HepG2 (cell line): Measurements from ENCODE around the gene WDR43. TPM values are rescaled to one million over a fixed set of nuclear protein-coding genes. Genes with fewer than 3 reads are reported as not detected.

Source experiments
- CBX2 ChIP-seq, 2 experiments: fragments of 200-600 bp in 1 of 2; sonication (generic); formaldehyde crosslinking in 1 of 2; IDR thresholded peaks; 2 replicates each; pipeline versions ENCODE4 v1.7.0 to v1.8.1; 2018 to 2022; ENCODE audit warnings: low read depth in 2 of 2, low read length in 1 of 2, mild to moderate bottlenecking in 1 of 2, missing genetic modification reagents in 1 of 2
- HOXA9 ChIP-seq: sonication (generic); formaldehyde crosslinking; IDR thresholded peaks from 2 replicates; pipeline ENCODE4 v1.8.1; 2022; ENCODE audit warnings: missing genetic modification reagents, mild to moderate bottlenecking, moderate library complexity, borderline replicate concordance
- JDP2 ChIP-seq: sonication (generic); formaldehyde crosslinking; IDR thresholded peaks from 2 replicates; pipeline ENCODE4 v1.8.1; 2022; ENCODE audit warnings: missing genetic modification reagents, borderline replicate concordance
- MAF1 ChIP-seq: sonication (generic); formaldehyde crosslinking; IDR thresholded peaks from 2 replicates; pipeline ENCODE4 v1.5.0; 2020; ENCODE audit warnings: missing genetic modification reagents, borderline replicate concordance
- MBNL3 ChIP-seq: fragments of 250-450 bp; sonication (Bioruptor Pico); conservative IDR thresholded peaks from 2 replicates; pipeline ENCODE4 v1.8.0; 2022; ENCODE audit warnings: mild to moderate bottlenecking, inconsistent platforms
- MYNN ChIP-seq: sonication (generic); formaldehyde crosslinking; IDR thresholded peaks from 2 replicates; pipeline ENCODE4 v1.4.0; 2020; ENCODE audit warnings: mild to moderate bottlenecking, low read depth, missing genetic modification reagents
- MZF1 ChIP-seq: sonication (generic); formaldehyde crosslinking; IDR thresholded peaks from 2 replicates; pipeline ENCODE4 v1.8.1; 2023; ENCODE audit warnings: mild to moderate bottlenecking, missing genetic modification reagents, borderline replicate concordance
- NFE2L2 ChIP-seq: fragments of 150-350 bp; IDR thresholded peaks from 2 replicates; pipeline ENCODE4 v1.6.1; 2014; ENCODE audit warnings: low read length
- PAF1 ChIP-seq: IDR thresholded peaks from 2 replicates; pipeline ENCODE4 v1.6.1; 2016; ENCODE audit warnings: missing genetic modification reagents, missing compliant biosample characterization
- RELA ChIP-seq: sonication (generic); formaldehyde crosslinking; IDR thresholded peaks from 2 replicates; pipeline ENCODE4 v1.4.0; 2020; ENCODE audit warnings: missing genetic modification reagents
- RFXAP ChIP-seq: sonication (generic); formaldehyde crosslinking; IDR thresholded peaks from 2 replicates; pipeline ENCODE4 v1.4.0; 2020; ENCODE audit warnings: missing genetic modification reagents, borderline replicate concordance
- SALL2 ChIP-seq: sonication (generic); formaldehyde crosslinking; IDR thresholded peaks from 2 replicates; pipeline ENCODE4 v1.8.1; 2023; ENCODE audit warnings: mild to moderate bottlenecking, missing genetic modification reagents, inconsistent platforms
- SIN3B ChIP-seq: fragments of 150-350 bp; IDR thresholded peaks from 2 replicates; pipeline ENCODE4 v1.6.1; 2014; ENCODE audit warnings: low read length
- SMAD1 ChIP-seq: sonication (generic); formaldehyde crosslinking; IDR thresholded peaks from 2 replicates; pipeline ENCODE4 v1.4.0; 2020; ENCODE audit warnings: missing genetic modification reagents, low read depth, mild to moderate bottlenecking, borderline replicate concordance
- TAF1 ChIP-seq: sonication (generic); formaldehyde crosslinking; IDR thresholded peaks from 2 replicates; pipeline ENCODE4 v1.4.0; 2020; ENCODE audit warnings: missing genetic modification reagents
- YEATS4 ChIP-seq: sonication (generic); formaldehyde crosslinking; IDR thresholded peaks from 2 replicates; pipeline ENCODE4 v1.4.0; 2020; ENCODE audit warnings: missing genetic modification reagents, borderline replicate concordance
- ZNF570 ChIP-seq: sonication (generic); formaldehyde crosslinking; IDR thresholded peaks from 2 replicates; pipeline ENCODE4 v1.4.0; 2020; ENCODE audit warnings: mild to moderate bottlenecking, missing genetic modification reagents, borderline replicate concordance
- ZZZ3 ChIP-seq: sonication (generic); formaldehyde crosslinking; IDR thresholded peaks from 2 replicates; pipeline ENCODE4 v1.4.0; 2020; ENCODE audit warnings: missing genetic modification reagents, mild to moderate bottlenecking, borderline replicate concordance
- polyA plus RNA-seq, 8 experiments: library from polyadenylated mRNA; depleted of rRNA in 3 of 8; stranded (reverse) in 7 of 8; unstranded in 1 of 8; fragments of >200 nt; fragmentation: Illumina TruSeq in 4 of 8; extraction: Trizol in 4 of 8; gene quantifications; 2 replicates each; pipeline versions ENCODE4 v1.2.1 to v1.2.3, GENCODE V29; 2011 to 2016; ENCODE audit warnings: low read depth in 4 of 8, missing spikeins in 1 of 8, mixed read lengths in 1 of 8; ENCODE audit not compliant: insufficient read depth in 1 of 8
- total RNA-seq, 5 experiments: library from RNA; depleted of rRNA; stranded (reverse); fragments of >200 nt; fragmentation: Illumina TruSeq; extraction: Trizol; gene quantifications; 2 replicates each; pipeline ENCODE4 v1.2.3, GENCODE V29; 2016; ENCODE audit warnings: low read depth in 1 of 5
- TF ChIP-seq, protein P1 (sequence below): sonication (generic); formaldehyde crosslinking; IDR thresholded peaks from 2 replicates; pipeline ENCODE4 v1.5.1; 2020; ENCODE audit warnings: mild to moderate bottlenecking, missing genetic modification reagents, moderate library complexity
- TF ChIP-seq, protein P2 (sequence below): sonication (generic); formaldehyde crosslinking; IDR thresholded peaks from 2 replicates; pipeline ENCODE4 v1.5.1; 2020; ENCODE audit warnings: mild to moderate bottlenecking, moderate library complexity, missing genetic modification reagents
- TF ChIP-seq, protein P3 (sequence below): sonication (generic); formaldehyde crosslinking; IDR thresholded peaks from 2 replicates; pipeline ENCODE4 v1.4.0; 2020; ENCODE audit warnings: mild to moderate bottlenecking, missing genetic modification reagents
- TF ChIP-seq, protein P4 (sequence below): sonication (generic); formaldehyde crosslinking; IDR thresholded peaks from 2 replicates; pipeline ENCODE4 v1.5.0; 2020; ENCODE audit warnings: missing genetic modification reagents
- TF ChIP-seq, protein P5 (sequence below): sonication (generic); formaldehyde crosslinking; IDR thresholded peaks from 2 replicates; pipeline ENCODE4 v1.4.0; 2020; ENCODE audit warnings: mild to moderate bottlenecking, missing genetic modification reagents

WDR43 gene
- total and polyA plus RNA-seq, 2 of the 13 experiments (the other 11 are each of a cell fraction or from before 2014, with no cell fraction given) = 121 to 167 TPM

DNA sequence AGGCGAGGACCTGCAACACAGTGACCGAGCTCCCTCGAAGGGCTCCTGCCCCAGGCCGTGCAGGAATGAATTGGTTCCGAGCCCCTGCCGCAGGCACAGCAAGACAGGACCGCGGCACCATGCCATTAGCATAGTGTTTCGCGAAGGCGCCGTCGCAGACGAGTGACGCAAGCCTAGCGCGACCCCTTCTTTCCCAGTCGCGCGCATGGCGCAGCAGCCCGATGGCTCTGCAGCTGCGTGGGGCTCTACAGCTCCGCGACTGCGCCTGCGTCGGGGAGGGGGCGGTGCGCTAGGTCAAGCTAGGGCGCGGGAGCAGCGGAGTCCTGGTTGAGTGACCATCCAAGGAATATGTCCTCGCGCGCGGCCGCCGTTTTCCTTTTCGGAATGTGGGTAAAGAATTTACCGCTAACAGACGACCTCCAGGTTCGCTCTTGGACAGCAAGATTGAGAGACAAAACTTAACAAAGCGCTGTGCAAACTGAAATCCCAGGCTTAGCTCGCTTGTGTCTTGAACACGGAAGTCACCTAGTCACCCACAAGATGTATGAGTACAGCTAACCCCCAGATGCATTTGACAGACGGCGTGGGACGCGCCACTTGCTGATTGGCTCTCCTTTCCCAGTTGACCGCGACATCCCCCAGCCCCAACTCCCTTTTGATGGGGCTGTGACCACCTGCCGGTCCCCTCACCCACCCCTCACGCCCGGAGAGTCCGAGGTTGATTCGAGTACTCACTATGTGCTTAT is 24.1 kb upstream of the WDR43 start, which contains the start of gene TRMT61B (continued):
- peak; percentile 99 for TF ChIP-seq SMAD1 (CRISPR knock-in tag)
- TF ChIP-seq, protein P1, sequence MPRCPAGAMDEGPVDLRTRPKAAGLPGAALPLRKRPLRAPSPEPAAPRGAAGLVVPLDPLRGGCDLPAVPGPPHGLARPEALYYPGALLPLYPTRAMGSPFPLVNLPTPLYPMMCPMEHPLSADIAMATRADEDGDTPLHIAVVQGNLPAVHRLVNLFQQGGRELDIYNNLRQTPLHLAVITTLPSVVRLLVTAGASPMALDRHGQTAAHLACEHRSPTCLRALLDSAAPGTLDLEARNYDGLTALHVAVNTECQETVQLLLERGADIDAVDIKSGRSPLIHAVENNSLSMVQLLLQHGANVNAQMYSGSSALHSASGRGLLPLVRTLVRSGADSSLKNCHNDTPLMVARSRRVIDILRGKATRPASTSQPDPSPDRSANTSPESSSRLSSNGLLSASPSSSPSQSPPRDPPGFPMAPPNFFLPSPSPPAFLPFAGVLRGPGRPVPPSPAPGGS (CRISPR knock-in tag) = peak; percentile 93; the same call in 1 of the 2 replicates
- peak; percentile 96; the same call in 1 of the 2 replicates for TF ChIP-seq ZZZ3 (CRISPR knock-in tag)
- peak; percentile 95 for TF ChIP-seq TAF1
- 0 out of 2 replicates have a peak, but pooled peaks have one; percentile 27 for TF ChIP-seq ZNF570
- TF ChIP-seq, protein P2, sequence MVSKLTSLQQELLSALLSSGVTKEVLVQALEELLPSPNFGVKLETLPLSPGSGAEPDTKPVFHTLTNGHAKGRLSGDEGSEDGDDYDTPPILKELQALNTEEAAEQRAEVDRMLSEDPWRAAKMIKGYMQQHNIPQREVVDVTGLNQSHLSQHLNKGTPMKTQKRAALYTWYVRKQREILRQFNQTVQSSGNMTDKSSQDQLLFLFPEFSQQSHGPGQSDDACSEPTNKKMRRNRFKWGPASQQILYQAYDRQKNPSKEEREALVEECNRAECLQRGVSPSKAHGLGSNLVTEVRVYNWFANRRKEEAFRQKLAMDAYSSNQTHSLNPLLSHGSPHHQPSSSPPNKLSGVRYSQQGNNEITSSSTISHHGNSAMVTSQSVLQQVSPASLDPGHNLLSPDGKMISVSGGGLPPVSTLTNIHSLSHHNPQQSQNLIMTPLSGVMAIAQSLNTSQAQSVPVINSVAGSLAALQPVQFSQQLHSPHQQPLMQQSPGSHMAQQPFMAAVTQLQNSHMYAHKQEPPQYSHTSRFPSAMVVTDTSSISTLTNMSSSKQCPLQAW (CRISPR knock-in tag) = peak; percentile 93
- TF ChIP-seq, protein P3, sequence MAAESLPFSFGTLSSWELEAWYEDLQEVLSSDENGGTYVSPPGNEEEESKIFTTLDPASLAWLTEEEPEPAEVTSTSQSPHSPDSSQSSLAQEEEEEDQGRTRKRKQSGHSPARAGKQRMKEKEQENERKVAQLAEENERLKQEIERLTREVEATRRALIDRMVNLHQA = no peak; the same call in 1 of the 2 replicates
- TF ChIP-seq MZF1 (CRISPR knock-in tag) = no peak
- peak; percentile 99 for TF ChIP-seq SALL2
- TF ChIP-seq SIN3B = peak; percentile 99
- TF ChIP-seq CBX2 (IDR thresholded peaks at IDR 0.05; ENCODE audit: low read depth, low read length) = no peak
- TF ChIP-seq CBX2 (CRISPR knock-in tag; IDR thresholded peaks at IDR 0.05; ENCODE audit: low read depth) = no peak
- peak; percentile 97; the same call in 1 of the 2 replicates for TF ChIP-seq MAF1 (CRISPR knock-in tag)
- TF ChIP-seq, protein P4, sequence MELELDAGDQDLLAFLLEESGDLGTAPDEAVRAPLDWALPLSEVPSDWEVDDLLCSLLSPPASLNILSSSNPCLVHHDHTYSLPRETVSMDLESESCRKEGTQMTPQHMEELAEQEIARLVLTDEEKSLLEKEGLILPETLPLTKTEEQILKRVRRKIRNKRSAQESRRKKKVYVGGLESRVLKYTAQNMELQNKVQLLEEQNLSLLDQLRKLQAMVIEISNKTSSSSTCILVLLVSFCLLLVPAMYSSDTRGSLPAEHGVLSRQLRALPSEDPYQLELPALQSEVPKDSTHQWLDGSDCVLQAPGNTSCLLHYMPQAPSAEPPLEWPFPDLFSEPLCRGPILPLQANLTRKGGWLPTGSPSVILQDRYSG (CRISPR knock-in tag) = 0 out of 2 replicates have a peak, but pooled peaks have one; percentile 74
- TF ChIP-seq, protein P5, sequence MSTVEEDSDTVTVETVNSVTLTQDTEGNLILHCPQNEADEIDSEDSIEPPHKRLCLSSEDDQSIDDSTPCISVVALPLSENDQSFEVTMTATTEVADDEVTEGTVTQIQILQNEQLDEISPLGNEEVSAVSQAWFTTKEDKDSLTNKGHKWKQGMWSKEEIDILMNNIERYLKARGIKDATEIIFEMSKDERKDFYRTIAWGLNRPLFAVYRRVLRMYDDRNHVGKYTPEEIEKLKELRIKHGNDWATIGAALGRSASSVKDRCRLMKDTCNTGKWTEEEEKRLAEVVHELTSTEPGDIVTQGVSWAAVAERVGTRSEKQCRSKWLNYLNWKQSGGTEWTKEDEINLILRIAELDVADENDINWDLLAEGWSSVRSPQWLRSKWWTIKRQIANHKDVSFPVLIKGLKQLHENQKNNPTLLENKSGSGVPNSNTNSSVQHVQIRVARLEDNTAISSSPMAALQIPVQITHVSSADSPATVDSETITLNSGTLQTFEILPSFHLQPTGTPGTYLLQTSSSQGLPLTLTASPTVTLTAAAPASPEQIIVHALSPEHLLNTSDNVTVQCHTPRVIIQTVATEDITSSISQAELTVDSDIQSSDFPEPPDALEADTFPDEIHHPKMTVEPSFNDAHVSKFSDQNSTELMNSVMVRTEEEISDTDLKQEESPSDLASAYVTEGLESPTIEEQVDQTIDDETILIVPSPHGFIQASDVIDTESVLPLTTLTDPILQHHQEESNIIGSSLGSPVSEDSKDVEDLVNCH = no peak
- no peak for TF ChIP-seq MBNL3
- TF ChIP-seq RFXAP (CRISPR knock-in tag) = peak; percentile 92
- TF ChIP-seq HOXA9 (CRISPR knock-in tag) = peak; percentile 67; the same call in 1 of the 2 replicates
- TF ChIP-seq RELA (CRISPR knock-in tag) = peak; percentile 95; the same call in 1 of the 2 replicates
- TF ChIP-seq YEATS4 (CRISPR knock-in tag) = peak; percentile 99
- TF ChIP-seq PAF1 (CRISPR knock-in tag) = no peak
- TF ChIP-seq NFE2L2 = no peak
- TF ChIP-seq MYNN (CRISPR knock-in tag) = peak; percentile 91; the same call in 1 of the 2 replicates
- TF ChIP-seq JDP2 = no peak
